Caco-2 (cell line): ENCODE measurements around the gene PRSS27. TPM values are rescaled to one million over a fixed set of nuclear protein-coding genes. Genes with fewer than 3 reads are reported as not detected.
A peak's percentile ranks its signal among the peaks of the same experiment; 100 is the strongest.
"Not testable (repeated sequence)": the region's sequence is repeated elsewhere in the genome, so short reads cannot be mapped to it uniquely, and the experiment has no call there.

Experiments used
- BruUV-seq: library from RNA; stranded (reverse); fragments of 400-500 nt; replicated peaks from 2 replicates; lab custom pipeline; 2021; lab: Mats Ljungman, UMichigan
- CTCF ChIA-PET: fragments of 300-600 bp; sonication (Branson Sonifier 250); formaldehyde crosslinking; loops from one replicate; lab custom pipeline; 2022; ENCODE audit warnings: antibody characterized with exemption; lab: Charles Lee
- POLR2A ChIA-PET: fragments of 300-600 bp; sonication (Branson Sonifier 250); formaldehyde crosslinking; loops from one replicate; lab custom pipeline; 2022; ENCODE audit warnings: antibody characterized with exemption; lab: Charles Lee
- DNase-seq, 2 experiments: peaks; one replicate each; pipeline versions ENCODE4 v3.0.0 to v3.0.0-alpha.2; 2020 to 2022
- H3K27me3 ChIP-seq: replicated peaks from 2 replicates; pipeline ENCODE4 v1.6.0; 2011; ENCODE audit warnings: low read length; ENCODE audit not compliant: control insufficient read depth, insufficient read depth
- H3K36me3 ChIP-seq: 2 replicates; pipeline ENCODE4 v1.5.1; 2011; ENCODE audit warnings: low read length; ENCODE audit not compliant: control insufficient read depth, insufficient read depth
- H3K4me1 ChIP-seq: fragments of 250-450 bp; sonication (Bioruptor Pico); 2 replicates; pipeline ENCODE4 v1.5.1; 2020; ENCODE audit warnings: mild to moderate bottlenecking
- H3K4me3 ChIP-seq: 2 replicates; pipeline ENCODE4 v1.5.1; 2011; ENCODE audit warnings: low read depth, mild to moderate bottlenecking, control low read depth, low read length
- H3K9me3 ChIP-seq: fragments of 250-450 bp; sonication (Bioruptor Pico); 2 replicates; pipeline ENCODE4 v1.5.1; 2020; ENCODE audit warnings: mild to moderate bottlenecking, moderate library complexity
- H3K27ac Mint-ChIP-seq: one replicate; pipeline ENCODE4 v1.8.0; 2022; ENCODE audit warnings: mixed read lengths; ENCODE audit not compliant: unreplicated experiment
- H3K27me3 Mint-ChIP-seq: one replicate; pipeline ENCODE4 v1.8.0; 2022; ENCODE audit warnings: mixed read lengths; ENCODE audit not compliant: insufficient read depth, unreplicated experiment
- H3K36me3 Mint-ChIP-seq: one replicate; pipeline ENCODE4 v1.8.0; 2022; ENCODE audit warnings: mild to moderate bottlenecking, mixed read lengths; ENCODE audit not compliant: insufficient read depth, unreplicated experiment
- H3K4me1 Mint-ChIP-seq: one replicate; pipeline ENCODE4 v1.8.0; 2022; ENCODE audit warnings: low read depth, mixed read lengths; ENCODE audit not compliant: unreplicated experiment
- H3K4me3 Mint-ChIP-seq: one replicate; pipeline ENCODE4 v1.8.0; 2022; ENCODE audit warnings: mild to moderate bottlenecking, moderate library complexity, mixed read lengths; ENCODE audit not compliant: unreplicated experiment
- H3K9me3 Mint-ChIP-seq: one replicate; pipeline ENCODE4 v1.8.0; 2022; ENCODE audit warnings: mixed read lengths; ENCODE audit not compliant: unreplicated experiment
- CTCF ChIP-seq, 2 experiments: fragments of 200-600 bp in 1 of 2; IDR thresholded peaks; 1 replicate in 1 of 2; 2 replicates in 1 of 2; pipeline versions ENCODE4 v1.5.1 to v1.8.0; 2011 to 2022; ENCODE audit warnings: antibody characterized with exemption in 1 of 2, control low read depth in 1 of 2, inconsistent platforms in 1 of 2, low read depth in 1 of 2, low read length in 1 of 2, mild to moderate bottlenecking in 1 of 2, moderate library complexity in 1 of 2; ENCODE audit not compliant: insufficient read depth in 1 of 2, severe bottlenecking in 1 of 2, unreplicated experiment in 1 of 2
- intact Hi-C: fragments of 100-400 bp; cut with micrococcal nuclease; formaldehyde crosslinking; loops from one replicate; pipeline ENCODE4 v1.10.0; 2022; ENCODE audit not compliant: unreplicated experiment
- total RNA-seq: library from RNA; stranded (reverse); gene quantifications from 2 replicates; pipeline ENCODE4 v1.2.3, GENCODE V29; 2022

Gene PRSS27
- total RNA-seq, 1 experiment from 2014 or later = 1.1 TPM

- peaks cover 3% of the 10 kb centered on the region for H3K27me3 Mint-ChIP-seq
- H3K9me3 Mint-ChIP-seq = no peaks in the 10 kb centered on the region
- H3K36me3 ChIP-seq = no peaks in the 10 kb centered on the region
- intact Hi-C loops = no loop called here
- no peaks in the 10 kb centered on the region for H3K4me1 Mint-ChIP-seq
- no peaks in the 10 kb centered on the region for H3K9me3 ChIP-seq
- H3K4me1 ChIP-seq = peaks cover 11% of the 10 kb centered on the region
- no peak overlapping the region for H3K4me3 Mint-ChIP-seq
- ChIA-PET POLR2A (interaction anchor here (1.4 kb wide), 1 partner anchor 26 kb away, joined by 3 read pairs; no protein-coding TSS in a partner anchor), CTCF (no interaction called here)
- no peak for DNase-seq
- no peaks in the 10 kb centered on the region for H3K36me3 Mint-ChIP-seq
- no peaks in the 10 kb centered on the region for H3K27me3 ChIP-seq
- H3K4me3 ChIP-seq = no peak overlapping the region
- no peak overlapping the region for H3K27ac Mint-ChIP-seq
- BruUV-seq = no TSS peak
- TF ChIP-seq CTCF (IDR thresholded peaks at IDR 0.05; ENCODE audit: insufficient read depth in 1 of 2, low read depth in 1 of 2, low read length in 1 of 2, severe bottlenecking in 1 of 2, unreplicated experiment in 1 of 2) = no peak
Observed at GRCh38 chr16:2724816-2725348, 4.9 kb upstream of the PRSS27 start.

GRCh38 chr16:2724088-2724676, 4.2 kb upstream of the PRSS27 start:
- Mint-ChIP-seq H3K27ac (no peak overlapping the region), H3K36me3 (no peaks in the 10 kb centered on the region), H3K4me3 (no peak overlapping the region), H3K4me1 (no peaks in the 10 kb centered on the region), H3K27me3 (peaks cover 3% of the 10 kb centered on the region), H3K9me3 (no peaks in the 10 kb centered on the region)
- Histone ChIP-seq H3K4me1 (peaks cover 18% of the 10 kb centered on the region), H3K36me3 (no peaks in the 10 kb centered on the region), H3K27me3 (no peaks in the 10 kb centered on the region), H3K9me3 (no peaks in the 10 kb centered on the region), H3K4me3 (no peak overlapping the region)
- no peak for TF ChIP-seq CTCF (IDR thresholded peaks at IDR 0.05; ENCODE audit: insufficient read depth in 1 of 2, low read depth in 1 of 2, low read length in 1 of 2, severe bottlenecking in 1 of 2, unreplicated experiment in 1 of 2)
- POLR2A ChIA-PET = interaction anchor here (0.6 to 1.4 kb wide), 3 partner anchors 27 to 1386 kb away, joined by 3 to 7 read pairs (median 3); no protein-coding TSS in a partner anchor
- DNase-seq = no peak
- intact Hi-C loops = no loop called here
- BruUV-seq = no TSS peak
- CTCF ChIA-PET = no interaction called here

- intact Hi-C loops = loop anchor here (1.0 kb wide), 1 partner anchor 31 kb away; the partner anchor contains the start of gene SRRM2
- H3K36me3 Mint-ChIP-seq, H3K36me3 ChIP-seq, H3K9me3 Mint-ChIP-seq, BruUV-seq, H3K27me3 Mint-ChIP-seq, H3K9me3 ChIP-seq, H3K27me3 ChIP-seq, H3K4me1 Mint-ChIP-seq, DNase-seq, H3K27ac Mint-ChIP-seq, POLR2A ChIA-PET: not testable (repeated sequence)
- CTCF ChIA-PET = interaction anchor here (0.7 kb wide), 1 partner anchor 59 kb away, joined by 6 read pairs; no protein-coding TSS in a partner anchor
- Histone ChIP-seq H3K4me3 (peak overlapping the region; percentile 69), H3K4me1 (peaks cover 25% of the 10 kb centered on the region)
- H3K4me3 Mint-ChIP-seq = peak overlapping the region; percentile 70
Observed at GRCh38 chr16:2721634-2722173, 1.7 kb upstream of the PRSS27 start.
